Mucosa of descending colon (tissue), 3 donors: Measurements from ENCODE around the gene TMX4. TPM values are rescaled to one million over a fixed set of nuclear protein-coding genes. Genes with fewer than 3 reads are reported as not detected.

Experiments
- ATAC-seq: fragments of 200-7000 bp; cut with Tn5 transposase; one replicate; pipeline ENCODE4 v1.9.1; 2020; ENCODE audit warnings: mild to moderate bottlenecking, moderate library complexity
- DNase-seq, 3 donors: peaks; one replicate each; pipeline ENCODE4 v3.0.0-alpha.2; 2020
- H3K36me3 ChIP-seq: fragments of 200-600 bp; one replicate; pipeline ENCODE4 v1.8.0; 2021; ENCODE audit warnings: low read depth, mild to moderate bottlenecking
- H3K4me1 ChIP-seq: fragments of 200-600 bp; one replicate; pipeline ENCODE4 v1.8.0; 2021; ENCODE audit warnings: low read depth, mild to moderate bottlenecking
- H3K4me3 ChIP-seq: fragments of 200-600 bp; one replicate; pipeline ENCODE4 v1.8.0; 2021; ENCODE audit warnings: mild to moderate bottlenecking
- H3K9me3 ChIP-seq: fragments of 200-600 bp; one replicate; pipeline ENCODE4 v1.8.0; 2021; ENCODE audit warnings: mild to moderate bottlenecking
- CTCF ChIP-seq: fragments of 200-600 bp; IDR thresholded peaks from one replicate; pipeline ENCODE4 v1.8.0; 2022; ENCODE audit warnings: antibody characterized with exemption, mild to moderate bottlenecking
- intact Hi-C, 2 donors: fragments of 100-400 bp; cut with DNase I in 1 of 2; cut with micrococcal nuclease in 1 of 2; formaldehyde crosslinking; loops; one replicate each; pipeline versions ENCODE4 v1.11.0 to v1.11.1; 2022; cut with DNase I, micrococcal nuclease
- total RNA-seq, 3 donors: library from RNA; stranded (reverse); fragmentation: NEBNext Ultra II Directional in 2 of 3; extraction: Animal tissue kit (Norgen Biotek cat#: 25700) in 2 of 3; gene quantifications; one replicate each; pipeline versions ENCODE4 v1.2.1 to v1.2.4, GENCODE V29; 2021 to 2023
- donor health status: DM: no; HTN: no; CAD: no; lungs with moderate emphysema.
- donor health status: DM: no; HTN: no; CAD: no.
- donor health status: DM: no; HTN: yes; CAD: no.

Gene TMX4
- total RNA-seq, 3 donors from 2014 or later: 20.4 to 91.6 (median 26.5) TPM

- no peak for TF ChIP-seq CTCF
- DNase-seq (no peak), ATAC-seq (no peak)
- Histone ChIP-seq H3K36me3 (no peaks in the 10 kb centered on the region), H3K4me1 (no peaks in the 10 kb centered on the region), H3K9me3 (no peaks in the 10 kb centered on the region), H3K4me3 (no peak overlapping the region)
- intact Hi-C loops: no loop called here
Measured at GRCh38 chr20:7990385-7990784, 29.2 kb downstream of the TMX4 start.

- no peak overlapping the region for H3K4me3 ChIP-seq
- H3K36me3 ChIP-seq: no peaks in the 10 kb centered on the region
- no peaks in the 10 kb centered on the region for H3K4me1 ChIP-seq
- H3K9me3 ChIP-seq: no peaks in the 10 kb centered on the region
- no peak for TF ChIP-seq CTCF
- ATAC-seq (no peak), DNase-seq (no peak)
- intact Hi-C loops: no loop called here
Measured at GRCh38 chr20:7989379-7989778, 30.2 kb downstream of the TMX4 start.

GRCh38 chr20:7985916-7986315 lies 33.6 kb downstream of the TMX4 start:
- TF ChIP-seq CTCF: no peak
- intact Hi-C loops: no loop called here
- ATAC-seq: no peak
- no peaks in the 10 kb centered on the region for H3K4me1 ChIP-seq
- DNase-seq: no peak
- H3K36me3 ChIP-seq: no peaks in the 10 kb centered on the region
- H3K9me3 ChIP-seq: no peaks in the 10 kb centered on the region
- H3K4me3 ChIP-seq: no peak overlapping the region

GRCh38 chr20:7984192-7984591 lies 35.4 kb downstream of the TMX4 start:
- TF ChIP-seq CTCF: no peak
- DNase-seq (no peak), ATAC-seq (no peak)
- Histone ChIP-seq H3K4me3 (no peak overlapping the region), H3K4me1 (no peaks in the 10 kb centered on the region), H3K9me3 (no peaks in the 10 kb centered on the region), H3K36me3 (no peaks in the 10 kb centered on the region)
- intact Hi-C loops: no loop called here

- no peak for ATAC-seq
- intact Hi-C loops: no loop called here
Measured at GRCh38 chr20:7981374-7981773, 38.2 kb downstream of the TMX4 start.

More at GRCh38 chr20:7981374-7981773, 38.2 kb downstream of the TMX4 start:
- H3K4me1 ChIP-seq: no peaks in the 10 kb centered on the region
- DNase-seq: no peak
- TF ChIP-seq CTCF: no peak
- no peaks in the 10 kb centered on the region for H3K36me3 ChIP-seq
- H3K4me3 ChIP-seq: no peak overlapping the region
- H3K9me3 ChIP-seq: no peaks in the 10 kb centered on the region
